ENCODE data around the gene CNN3.
A peak's percentile ranks its signal among the peaks of the same experiment; 100 is the strongest.

CNN3 gene

GRCh38 chr1:94858276-94858675, 68.6 kb downstream of the CNN3 start:
- no peak for DNase-seq

- DNase-seq = no peak
Observed at GRCh38 chr1:94856868-94857267, 70.0 kb downstream of the CNN3 start.

- no peak for DNase-seq
Observed at GRCh38 chr1:94856004-94856403, 70.9 kb downstream of the CNN3 start.

GRCh38 chr1:94855307-94855700, 71.6 kb downstream of the CNN3 start:
- no peak for DNase-seq

- peak in 55 of 58 donors; percentile 45 to 88 (median 74) for DNase-seq
Observed at GRCh38 chr1:94854458-94855306, 72.2 kb downstream of the CNN3 start.

GRCh38 chr1:94852788-94853187, 74.1 kb downstream of the CNN3 start:
- DNase-seq = no peak

- peak in 24 of 58 donors; percentile 5 to 58 (median 24) for DNase-seq
Observed at GRCh38 chr1:94851571-94851970, 75.3 kb downstream of the CNN3 start.

Measured in anterior cingulate cortex (tissue), 58 donors.